Stimulated activated CD4-positive, alpha-beta T cell treated with anti-CD3 and anti-CD28 coated beads, Interleukin-15, amount 100 ng/mL, for 24 hours (primary cell): ENCODE measurements around the gene NTMT1.
"Not testable (repeated sequence)": the region's sequence is repeated elsewhere in the genome, so short reads cannot be mapped to it uniquely, and the experiment has no call there.

Experiments used
- DNase-seq: peaks from one replicate; pipeline ENCODE4 v3.0.0-alpha.2; 2020

NTMT1 gene

GRCh38 chr9:129615407-129616285 is 10.3 kb upstream of the NTMT1 start:
- DNase-seq, result no peak

DNA sequence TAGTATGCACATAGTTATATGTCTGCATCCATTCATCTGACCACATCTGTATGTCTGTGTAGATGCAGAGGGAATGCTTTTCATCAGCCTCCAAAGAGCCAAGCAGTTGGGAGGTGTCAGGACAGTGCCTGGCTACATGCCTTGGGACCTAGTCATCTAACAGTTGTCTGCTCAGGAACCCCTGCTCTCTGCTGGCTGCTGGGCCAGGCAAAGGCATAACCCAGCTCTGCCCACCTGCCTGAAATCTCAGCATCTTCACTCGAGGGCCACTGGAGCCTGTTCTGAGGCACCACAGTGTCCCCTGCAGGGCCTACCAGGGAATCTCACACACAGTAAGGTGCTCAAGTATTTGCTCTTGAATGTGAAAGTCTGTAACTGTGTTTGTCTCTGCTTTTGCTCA is 8.8 kb upstream of the NTMT1 start:
- DNase-seq, result no peak

GRCh38 chr9:129619787-129620668 is 5.9 kb upstream of the NTMT1 start:
- no peak for DNase-seq

DNA sequence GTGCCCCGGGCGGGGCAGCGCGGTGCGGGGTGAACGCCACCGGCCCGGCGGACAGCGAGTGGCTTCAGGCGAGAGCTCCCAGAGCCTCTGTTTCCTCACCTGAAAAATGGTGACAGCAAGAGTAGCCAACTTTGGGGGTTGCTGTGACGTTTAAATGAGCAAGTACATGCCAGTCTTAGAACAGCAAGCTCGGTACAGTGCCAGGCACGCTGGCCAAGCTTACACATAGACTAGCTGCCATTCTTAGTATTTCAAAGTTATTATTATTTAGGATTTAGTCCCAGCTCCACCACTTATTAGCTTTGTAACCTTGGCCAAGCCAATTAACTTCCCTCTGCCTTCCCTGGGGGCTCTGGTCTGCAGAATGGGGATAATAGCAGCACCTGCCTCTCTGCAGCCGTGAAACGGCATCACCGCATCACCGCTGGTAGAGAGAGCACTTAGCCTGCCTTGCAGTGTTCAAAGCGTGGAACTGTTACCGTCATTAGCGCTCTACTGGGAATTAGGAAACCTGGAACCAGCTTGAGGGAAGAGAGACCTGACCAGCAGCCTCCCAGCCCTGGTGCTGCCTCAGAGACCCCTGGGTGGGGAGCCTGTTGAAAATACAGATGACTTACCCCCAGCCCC is 5.2 kb upstream of the NTMT1 start, which contains the start of gene C9orf50:
C9orf50 (minus strand) TSS at position 433 of the 627 bp plus-strand sequence. CDS start 527 bp downstream, outside the sequence.
- DNase-seq, result no peak

DNA sequence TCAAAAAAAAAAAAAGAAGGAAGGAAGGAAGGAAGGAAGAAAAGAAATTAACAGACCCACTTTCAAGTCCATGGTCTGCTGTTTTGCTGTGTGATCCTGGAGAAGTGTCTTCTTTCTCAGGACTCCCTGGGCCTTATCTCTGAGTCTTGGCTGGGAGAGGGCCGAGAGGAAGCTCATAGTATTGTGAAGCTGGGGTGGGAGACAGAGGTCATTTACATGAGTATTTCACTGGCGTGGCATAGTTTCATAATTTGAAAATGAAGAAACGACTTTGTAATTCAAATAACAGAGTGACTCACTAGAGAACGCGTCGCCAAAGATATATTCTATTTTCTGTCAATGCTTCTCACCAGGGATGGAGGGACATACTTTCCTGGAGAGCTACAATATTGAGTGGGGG is 2.6 kb upstream of the NTMT1 start:
- no peak for DNase-seq

GRCh38 chr9:129624168-129624759 is 1.7 kb upstream of the NTMT1 start:
- DNase-seq, result peak; percentile 85

- peak; percentile 41 for DNase-seq
Measured at GRCh38 chr9:129624947-129625346, 1.0 kb upstream of the NTMT1 start.

- no peak for DNase-seq
Measured at GRCh38 chr9:129626625-129627284, 792 bp downstream of the NTMT1 start.

- DNase-seq, result no peak
Measured at GRCh38 chr9:129627556-129628440, 1.8 kb downstream of the NTMT1 start.

GRCh38 chr9:129628709-129629108 is 2.7 kb downstream of the NTMT1 start:
- DNase-seq, result no peak

DNA sequence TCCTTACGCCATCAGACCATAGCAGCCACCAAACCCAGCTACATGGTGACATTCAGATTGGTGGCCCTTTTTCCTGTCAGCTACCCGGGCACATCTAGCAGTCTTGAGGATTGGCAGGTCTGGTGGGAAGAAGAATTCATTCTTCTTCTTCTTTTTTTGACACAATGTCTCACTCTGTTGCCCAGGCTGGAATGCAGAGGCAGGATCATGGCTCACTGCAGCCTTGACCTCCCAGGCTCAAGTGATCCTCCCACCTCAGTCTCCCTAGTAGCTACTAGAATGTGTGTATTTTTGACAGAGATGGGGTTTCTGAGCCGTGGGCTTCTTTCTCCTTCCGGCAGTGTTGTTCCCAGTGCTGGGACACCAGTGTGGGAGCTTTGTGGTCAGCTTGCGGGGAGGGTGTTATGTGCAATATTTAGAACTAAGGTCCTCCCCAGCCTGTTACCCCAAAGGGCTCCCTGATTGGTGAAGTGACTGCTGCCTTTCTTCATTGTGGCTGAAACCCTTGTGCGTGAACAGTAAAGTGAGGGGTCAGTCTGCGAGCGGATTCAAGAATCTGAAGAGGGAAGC is 3.4 kb downstream of the NTMT1 start:
- no peak for DNase-seq

DNA sequence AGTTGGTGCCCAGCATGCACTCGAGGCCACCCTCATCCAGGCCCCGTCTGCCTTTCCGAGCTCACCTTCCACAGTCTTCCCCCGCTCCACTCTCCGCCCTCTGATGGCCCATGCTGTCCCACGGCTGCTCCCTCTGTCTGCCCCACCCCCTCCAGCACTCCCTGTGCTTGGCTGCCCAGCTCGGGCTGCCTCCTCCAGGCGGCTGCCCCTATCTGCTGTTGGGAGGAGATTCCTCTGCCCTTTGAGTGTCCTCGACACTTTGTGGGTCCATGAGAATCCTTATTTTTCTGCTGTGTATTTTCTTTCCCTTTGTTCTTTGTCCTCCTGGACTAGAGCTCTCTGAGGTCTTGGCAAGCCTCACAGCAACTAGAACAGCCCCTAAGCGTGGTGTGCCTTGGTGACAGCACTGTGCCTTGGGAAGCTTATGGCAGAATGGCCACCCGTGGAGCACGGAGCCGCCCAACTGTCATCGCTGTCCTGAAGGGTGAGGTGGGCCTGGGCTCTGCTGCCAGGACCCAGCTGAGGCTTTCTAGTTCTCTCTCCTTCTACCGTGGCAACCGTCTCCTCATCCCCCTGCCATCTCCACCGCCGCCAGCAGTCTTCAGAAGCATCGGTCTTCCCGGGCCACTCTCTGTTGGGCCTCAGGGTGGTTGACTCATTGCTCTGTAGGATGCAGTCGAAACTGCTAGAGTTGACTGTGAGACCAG is 5.2 kb downstream of the NTMT1 start:
- DNase-seq, result no peak

- no peak for DNase-seq
Measured at GRCh38 chr9:129631674-129632129, 5.7 kb downstream of the NTMT1 start.

DNA sequence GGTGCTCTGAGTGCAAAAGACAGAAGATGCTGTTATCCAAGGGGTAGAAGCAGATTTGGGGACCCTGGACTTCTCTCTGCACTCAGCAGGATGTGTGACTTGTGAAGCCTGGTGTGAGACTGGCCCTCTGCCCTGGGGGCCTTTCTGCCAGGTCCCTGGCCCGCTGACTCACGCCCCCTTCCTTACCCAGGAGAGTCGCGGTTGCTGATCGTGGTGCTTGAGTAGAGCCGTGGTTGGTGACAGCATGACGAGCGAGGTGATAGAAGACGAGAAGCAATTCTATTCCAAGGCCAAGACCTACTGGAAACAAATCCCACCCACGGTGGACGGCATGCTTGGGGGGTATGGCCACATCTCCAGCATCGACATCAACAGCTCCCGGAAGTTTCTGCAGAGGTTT is 6.5 kb downstream of the NTMT1 start:
- no peak for DNase-seq

DNA sequence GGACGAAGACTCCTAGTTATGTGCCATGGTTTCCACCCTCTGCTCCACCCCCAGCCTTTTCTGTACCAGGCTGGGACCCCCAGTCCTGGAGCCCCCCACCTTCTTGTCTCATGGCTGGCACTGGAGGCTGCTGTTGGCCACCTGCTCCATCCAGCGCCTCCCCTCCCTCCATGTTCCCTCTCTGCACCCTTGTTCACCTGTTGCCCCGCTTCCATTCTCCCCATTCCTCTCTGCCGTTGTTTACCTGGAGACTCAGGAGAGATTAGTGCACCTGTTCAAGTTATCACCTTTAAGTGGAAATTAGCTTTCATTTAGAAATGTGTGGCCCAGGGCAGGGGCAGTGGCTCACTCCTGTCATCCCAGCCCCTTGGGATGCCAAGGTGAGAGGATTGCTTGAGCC is 7.2 kb downstream of the NTMT1 start:
- no peak for DNase-seq

- no peak for DNase-seq
Measured at GRCh38 chr9:129633848-129634247, 7.9 kb downstream of the NTMT1 start.

DNA sequence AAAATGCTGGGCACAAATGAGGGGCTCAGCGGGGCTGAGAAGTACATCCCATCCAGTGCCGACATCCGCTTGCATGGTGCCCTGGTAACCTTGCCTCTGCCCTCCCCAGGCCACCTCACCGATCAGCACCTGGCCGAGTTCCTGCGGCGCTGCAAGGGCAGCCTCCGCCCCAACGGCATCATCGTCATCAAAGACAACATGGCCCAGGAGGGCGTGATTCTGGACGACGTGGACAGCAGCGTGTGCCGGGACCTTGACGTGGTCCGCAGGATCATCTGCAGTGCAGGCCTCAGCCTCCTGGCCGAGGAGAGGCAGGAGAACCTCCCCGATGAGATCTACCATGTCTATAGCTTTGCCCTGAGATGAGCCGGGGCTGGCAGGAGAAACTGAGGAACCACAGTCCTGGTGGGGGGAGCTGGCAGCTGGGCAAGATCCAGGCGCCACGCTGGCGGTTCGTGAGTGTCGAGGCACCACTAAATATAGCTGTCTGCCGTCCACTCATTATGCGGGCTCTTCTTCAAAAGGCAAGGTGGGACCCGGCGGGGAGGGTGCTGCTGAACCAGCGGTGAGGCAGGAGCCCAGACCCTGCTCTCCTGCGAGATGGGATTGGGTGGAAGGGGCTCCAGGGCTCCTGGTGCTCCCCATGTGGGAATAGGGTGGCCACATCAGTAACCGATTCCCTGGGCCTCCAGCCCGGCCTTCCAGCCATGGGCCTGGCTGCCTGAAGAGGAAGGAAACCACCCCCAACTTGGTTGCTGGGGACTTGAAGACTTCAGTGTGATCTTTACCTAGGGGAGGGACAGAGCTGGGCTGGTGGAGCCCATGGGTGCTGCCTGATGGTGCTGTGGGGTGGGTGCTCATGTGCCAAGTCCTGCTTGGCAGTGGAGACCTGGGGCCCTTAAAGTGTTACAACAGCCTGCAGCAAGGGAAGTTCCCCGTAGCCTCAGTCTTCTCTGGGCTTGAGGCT is 9.4 kb downstream of the NTMT1 start:
- no peak for DNase-seq

- DNase-seq, result not testable (repeated sequence)
Measured at GRCh38 chr9:129636343-129636742, 10.4 kb downstream of the NTMT1 start.

GRCh38 chr9:129637102-129637501 is 11.1 kb downstream of the NTMT1 start:
- DNase-seq, result no peak
